KG1 (cell line): Measurements from ENCODE around the gene CA12.

ENCODE experiments used
- DNase-seq: peaks from one replicate; lab custom pipeline; 2025; lab: John Stamatoyannopoulos, UW

Gene CA12

GRCh38 chr15:63306492-63307073 lies 75.1 kb downstream of the CA12 start:
- no peak for DNase-seq

GRCh38 chr15:63305260-63305659 lies 76.4 kb downstream of the CA12 start:
- no peak for DNase-seq

GRCh38 chr15:63301088-63301487 lies 80.6 kb downstream of the CA12 start:
- DNase-seq = no peak

- no peak for DNase-seq
These were observed 81.6 kb downstream of the CA12 start for GRCh38 chr15:63299943-63300575.

GRCh38 chr15:63296195-63296594 lies 85.5 kb downstream of the CA12 start:
- DNase-seq = no peak

GRCh38 chr15:63295341-63295740 lies 86.3 kb downstream of the CA12 start:
- no peak for DNase-seq

GRCh38 chr15:63294359-63294758 lies 87.3 kb downstream of the CA12 start:
- no peak for DNase-seq

GRCh38 chr15:63292771-63293170 lies 88.9 kb downstream of the CA12 start:
- DNase-seq = no peak

- no peak for DNase-seq
These were observed 89.4 kb downstream of the CA12 start for GRCh38 chr15:63292241-63292640.

GRCh38 chr15:63291507-63291906 lies 90.1 kb downstream of the CA12 start:
- no peak for DNase-seq

- peak; percentile 27 for DNase-seq
These were observed 92.8 kb downstream of the CA12 start for GRCh38 chr15:63288778-63289378.

- DNase-seq = no peak
These were observed 93.3 kb downstream of the CA12 start for GRCh38 chr15:63288342-63288741.

GRCh38 chr15:63287109-63287508 lies 94.5 kb downstream of the CA12 start:
- DNase-seq = no peak

- no peak for DNase-seq
These were observed 97.3 kb downstream of the CA12 start for GRCh38 chr15:63284335-63284734.

- no peak for DNase-seq
These were observed 98.5 kb downstream of the CA12 start for GRCh38 chr15:63283126-63283525.

- no peak for DNase-seq
These were observed 103.7 kb downstream of the CA12 start for GRCh38 chr15:63277893-63278456.

GRCh38 chr15:63277038-63277892 lies 104.4 kb downstream of the CA12 start, which contains the start of gene APH1B:
Gene APH1B (plus strand): TSS chr15:63277605. CDS start chr15:63277624, 19 bp downstream.
- peak; percentile 64 for DNase-seq

- DNase-seq = no peak
These were observed 105.2 kb downstream of the CA12 start for GRCh38 chr15:63276342-63277037.

- DNase-seq = no peak
These were observed 107.2 kb downstream of the CA12 start for GRCh38 chr15:63274427-63274826.
